Neural progenitor cell (in vitro differentiated cells): Measurements from ENCODE around the gene PLIN5. TPM values are rescaled to one million over a fixed set of nuclear protein-coding genes. Genes with fewer than 3 reads are reported as not detected.
"Not testable (repeated sequence)": the region's sequence is repeated elsewhere in the genome, so short reads cannot be mapped to it uniquely, and the experiment has no call there.

Source experiments
- DNase-seq: peaks from one replicate; pipeline ENCODE4 v3.0.0-alpha.2; 2016; ENCODE audit warnings: low spot score
- H2AFZ ChIP-seq: fragments of 200-600 bp; sonication (generic); replicated peaks from 2 replicates; pipeline ENCODE4 v1.6.1; 2016; ENCODE audit warnings: antibody characterized with exemption
- H3F3A ChIP-seq: fragments of 200-600 bp; sonication (generic); 2 replicates; pipeline ENCODE4 v1.6.1; 2016; ENCODE audit warnings: antibody characterized with exemption, low read depth
- H3K27ac ChIP-seq: fragments of 200-600 bp; sonication (generic); 2 replicates; pipeline ENCODE4 v1.5.1; 2016; ENCODE audit warnings: mild to moderate bottlenecking
- H3K27me3 ChIP-seq: fragments of 200-600 bp; sonication (generic); 2 replicates; pipeline ENCODE4 v1.6.1; 2016; ENCODE audit warnings: mild to moderate bottlenecking, moderate library complexity
- H3K36me3 ChIP-seq: fragments of 200-600 bp; sonication (generic); 2 replicates; pipeline ENCODE4 v1.5.1; 2016
- H3K4me1 ChIP-seq: fragments of 200-600 bp; sonication (generic); 2 replicates; pipeline ENCODE4 v1.6.1; 2016; ENCODE audit warnings: mixed run types
- H3K4me2 ChIP-seq: fragments of 200-600 bp; sonication (generic); 2 replicates; pipeline ENCODE4 v1.6.1; 2016
- H3K4me3 ChIP-seq: fragments of 200-600 bp; sonication (generic); 2 replicates; pipeline ENCODE4 v1.5.1; 2016
- H3K79me2 ChIP-seq: fragments of 200-600 bp; sonication (generic); 2 replicates; pipeline ENCODE4 v1.6.1; 2016; ENCODE audit warnings: low read depth
- H3K9ac ChIP-seq: fragments of 200-600 bp; sonication (generic); 2 replicates; pipeline ENCODE4 v1.6.1; 2016
- H3K9me3 ChIP-seq: fragments of 200-600 bp; sonication (generic); 2 replicates; pipeline ENCODE4 v1.5.1; 2016; ENCODE audit warnings: low read depth
- H4K20me1 ChIP-seq: fragments of 200-600 bp; sonication (generic); 2 replicates; pipeline ENCODE4 v1.6.1; 2016; ENCODE audit warnings: low read depth
- H3K27ac Mint-ChIP-seq: 3 replicates; pipeline ENCODE4 v1.8.0; 2021; ENCODE audit warnings: mixed read lengths
- H3K27me3 Mint-ChIP-seq: 2 replicates; pipeline ENCODE4 v1.8.0; 2022; ENCODE audit warnings: low read depth, mild to moderate bottlenecking, inconsistent platforms, moderate library complexity, mixed read lengths; ENCODE audit not compliant: insufficient read depth
- H3K36me3 Mint-ChIP-seq: 3 replicates; pipeline ENCODE4 v1.8.0; 2021; ENCODE audit warnings: mixed read lengths
- H3K4me1 Mint-ChIP-seq: 3 replicates; pipeline ENCODE4 v1.8.0; 2021; ENCODE audit warnings: mixed read lengths
- H3K4me3 Mint-ChIP-seq: 3 replicates; pipeline ENCODE4 v1.8.0; 2021; ENCODE audit warnings: mild to moderate bottlenecking, moderate library complexity, mixed read lengths
- H3K9me3 Mint-ChIP-seq: 3 replicates; pipeline ENCODE4 v1.8.0; 2020; ENCODE audit warnings: mixed read lengths
- EZH2 ChIP-seq: fragments of 200-600 bp; sonication (generic); IDR thresholded peaks from 2 replicates; pipeline ENCODE4 v1.6.1; 2017; ENCODE audit warnings: antibody characterized with exemption, mild to moderate bottlenecking, moderate library complexity
- EZH2phosphoT487 ChIP-seq: fragments of 200-600 bp; sonication (generic); IDR thresholded peaks from 2 replicates; pipeline ENCODE4 v1.6.1; 2017; ENCODE audit warnings: antibody characterized with exemption
- total RNA-seq: library from RNA; depleted of rRNA; stranded (reverse); fragments of >200 nt; gene quantifications from 2 replicates; pipeline ENCODE4 v1.2.3, GENCODE V29; 2015; ENCODE audit warnings: low replicate concordance
- TF ChIP-seq, protein P1 (sequence below): fragments of 200-600 bp; sonication (generic); IDR thresholded peaks from 2 replicates; pipeline ENCODE4 v1.5.1; 2017; ENCODE audit warnings: antibody characterized with exemption, mild to moderate bottlenecking

PLIN5 gene
- total RNA-seq, 1 donor from 2014 or later: 1.2 TPM

DNA sequence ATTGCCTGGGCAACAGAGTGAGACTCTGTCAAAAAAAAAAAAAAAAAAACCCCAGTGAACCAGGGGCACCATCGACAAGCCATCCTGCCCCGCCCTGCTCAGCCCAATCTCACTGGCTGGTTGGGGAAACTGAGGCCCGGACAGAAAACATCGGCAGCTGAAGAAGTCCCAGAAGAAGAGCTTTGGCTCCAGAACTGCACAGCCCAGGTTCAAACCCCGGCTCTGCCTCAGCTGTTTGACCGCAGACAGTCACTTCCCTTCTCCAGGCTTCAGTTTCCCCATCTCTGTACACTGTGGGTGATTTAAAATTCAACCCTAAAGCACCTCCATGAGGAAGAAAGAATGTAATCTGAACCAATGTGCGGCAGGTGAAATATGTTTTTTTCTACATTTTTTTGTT, 33.9 kb upstream of the PLIN5 start:
- Histone ChIP-seq H3K4me2 (no peak overlapping the region), H3K9ac (no peak overlapping the region), H3K4me1 (no peaks in the 10 kb centered on the region), H3K9me3 (no peaks in the 10 kb centered on the region), H3K79me2 (peaks cover 55% of the 10 kb centered on the region), H3K36me3 (no peaks in the 10 kb centered on the region), H3K4me3 (no peak overlapping the region), H4K20me1 (peaks cover 75% of the 10 kb centered on the region), H2AFZ (no peak overlapping the region), H3K27ac (no peak overlapping the region), H3K27me3 (no peaks in the 10 kb centered on the region), H3F3A (no peaks in the 10 kb centered on the region)
- H3K9me3 Mint-ChIP-seq: no peaks in the 10 kb centered on the region
- no peak overlapping the region for H3K27ac Mint-ChIP-seq
- H3K4me3 Mint-ChIP-seq: no peak overlapping the region
- peaks cover 6% of the 10 kb centered on the region for H3K4me1 Mint-ChIP-seq
- TF ChIP-seq EZH2: no peak
- TF ChIP-seq, protein P1, sequence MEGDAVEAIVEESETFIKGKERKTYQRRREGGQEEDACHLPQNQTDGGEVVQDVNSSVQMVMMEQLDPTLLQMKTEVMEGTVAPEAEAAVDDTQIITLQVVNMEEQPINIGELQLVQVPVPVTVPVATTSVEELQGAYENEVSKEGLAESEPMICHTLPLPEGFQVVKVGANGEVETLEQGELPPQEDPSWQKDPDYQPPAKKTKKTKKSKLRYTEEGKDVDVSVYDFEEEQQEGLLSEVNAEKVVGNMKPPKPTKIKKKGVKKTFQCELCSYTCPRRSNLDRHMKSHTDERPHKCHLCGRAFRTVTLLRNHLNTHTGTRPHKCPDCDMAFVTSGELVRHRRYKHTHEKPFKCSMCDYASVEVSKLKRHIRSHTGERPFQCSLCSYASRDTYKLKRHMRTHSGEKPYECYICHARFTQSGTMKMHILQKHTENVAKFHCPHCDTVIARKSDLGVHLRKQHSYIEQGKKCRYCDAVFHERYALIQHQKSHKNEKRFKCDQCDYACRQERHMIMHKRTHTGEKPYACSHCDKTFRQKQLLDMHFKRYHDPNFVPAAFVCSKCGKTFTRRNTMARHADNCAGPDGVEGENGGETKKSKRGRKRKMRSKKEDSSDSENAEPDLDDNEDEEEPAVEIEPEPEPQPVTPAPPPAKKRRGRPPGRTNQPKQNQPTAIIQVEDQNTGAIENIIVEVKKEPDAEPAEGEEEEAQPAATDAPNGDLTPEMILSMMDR: no peak
- no peak for DNase-seq
- H3K36me3 Mint-ChIP-seq: no peaks in the 10 kb centered on the region
- H3K27me3 Mint-ChIP-seq: peaks cover 2% of the 10 kb centered on the region

GRCh38 chr19:4567584-4568071, 32.6 kb upstream of the PLIN5 start:
- H3K9me3 ChIP-seq: no peaks in the 10 kb centered on the region
- Mint-ChIP-seq H3K4me3 (peak overlapping the region; percentile 68), H3K27me3 (peaks cover 3% of the 10 kb centered on the region), H3K36me3 (no peaks in the 10 kb centered on the region), H3K4me1 (peaks cover 6% of the 10 kb centered on the region), H3K27ac (peak overlapping the region; percentile 81), H3K9me3 (no peaks in the 10 kb centered on the region)
- H4K20me1 ChIP-seq: peaks cover 69% of the 10 kb centered on the region
- TF ChIP-seq, protein P1: peak; percentile 76
- no peak for TF ChIP-seq EZH2
- no peak overlapping the region for H3K4me2 ChIP-seq
- no peak overlapping the region for H3K4me3 ChIP-seq
- no peaks in the 10 kb centered on the region for H3K36me3 ChIP-seq
- no peak overlapping the region for H2AFZ ChIP-seq
- H3K79me2 ChIP-seq: peaks cover 43% of the 10 kb centered on the region
- no peak overlapping the region for H3K9ac ChIP-seq
- no peaks in the 10 kb centered on the region for H3K27me3 ChIP-seq
- no peaks in the 10 kb centered on the region for H3K4me1 ChIP-seq
- H3K27ac ChIP-seq: no peak overlapping the region
- peak; percentile 71 for DNase-seq
- H3F3A ChIP-seq: no peaks in the 10 kb centered on the region

- peaks cover 3% of the 10 kb centered on the region for H3K27me3 Mint-ChIP-seq
- no peaks in the 10 kb centered on the region for H3K36me3 Mint-ChIP-seq
- DNase-seq: no peak
- Histone ChIP-seq H3K9me3 (no peaks in the 10 kb centered on the region), H4K20me1 (peaks cover 69% of the 10 kb centered on the region), H3K4me1 (no peaks in the 10 kb centered on the region), H3K36me3 (no peaks in the 10 kb centered on the region), H3K4me2 (no peak overlapping the region), H2AFZ (no peak overlapping the region), H3K79me2 (peaks cover 39% of the 10 kb centered on the region), H3K9ac (no peak overlapping the region), H3F3A (no peaks in the 10 kb centered on the region), H3K27ac (no peak overlapping the region), H3K27me3 (no peaks in the 10 kb centered on the region), H3K4me3 (no peak overlapping the region)
- no peaks in the 10 kb centered on the region for H3K9me3 Mint-ChIP-seq
- H3K27ac Mint-ChIP-seq: peak overlapping the region; percentile 33
- no peak overlapping the region for H3K4me3 Mint-ChIP-seq
- peaks cover 6% of the 10 kb centered on the region for H3K4me1 Mint-ChIP-seq
- TF ChIP-seq EZH2phosphoT487 (no peak), EZH2 (no peak)
- TF ChIP-seq, protein P1: no peak
Observed at GRCh38 chr19:4566402-4567051, 31.5 kb upstream of the PLIN5 start.

DNA sequence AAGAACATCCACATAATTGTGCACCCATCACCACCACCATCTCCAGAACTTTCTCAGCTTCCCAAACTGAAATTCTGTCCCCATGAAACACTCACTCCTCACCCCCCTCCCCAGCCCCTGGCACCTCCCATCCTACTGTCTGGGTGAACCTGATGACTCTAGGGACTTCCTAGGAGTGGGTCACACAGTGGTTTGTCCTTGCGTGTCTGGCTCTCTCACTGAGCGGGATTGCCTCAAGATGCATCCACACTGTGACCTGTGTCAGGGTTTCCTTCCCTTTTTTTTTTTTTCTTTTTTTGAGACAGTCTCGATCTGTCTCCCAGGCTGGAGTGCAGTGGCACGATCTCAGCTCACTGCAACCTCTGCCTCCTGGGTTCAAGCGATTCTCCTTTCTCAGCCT, 28.5 kb upstream of the PLIN5 start:
- not testable (repeated sequence) for H2AFZ ChIP-seq, H3K27ac ChIP-seq, H3K4me1 Mint-ChIP-seq, H3K27ac Mint-ChIP-seq, H3K4me2 ChIP-seq, H3K9ac ChIP-seq, H3K9me3 ChIP-seq, H3K27me3 Mint-ChIP-seq, H3K4me3 ChIP-seq, H3K4me1 ChIP-seq, H3K9me3 Mint-ChIP-seq, DNase-seq, H3F3A ChIP-seq, H3K4me3 Mint-ChIP-seq, H3K36me3 ChIP-seq, H3K27me3 ChIP-seq, H3K36me3 Mint-ChIP-seq
- Histone ChIP-seq H3K79me2 (peaks cover 25% of the 10 kb centered on the region), H4K20me1 (peaks cover 60% of the 10 kb centered on the region)

GRCh38 chr19:4562085-4562484, 27.1 kb upstream of the PLIN5 start:
- H3K9me3 Mint-ChIP-seq, H3K4me1 Mint-ChIP-seq, H3K27ac Mint-ChIP-seq, H3K36me3 Mint-ChIP-seq, H3K27me3 ChIP-seq, H3K4me1 ChIP-seq, H3K4me3 Mint-ChIP-seq, H3F3A ChIP-seq, H3K4me3 ChIP-seq, H3K4me2 ChIP-seq, H3K36me3 ChIP-seq, DNase-seq, H2AFZ ChIP-seq, H3K27ac ChIP-seq, H3K9me3 ChIP-seq, H3K27me3 Mint-ChIP-seq, H3K9ac ChIP-seq: not testable (repeated sequence)
- peaks cover 12% of the 10 kb centered on the region for H3K79me2 ChIP-seq
- peaks cover 59% of the 10 kb centered on the region for H4K20me1 ChIP-seq
